ENCODE results near the gene YJEFN3. TPM values are rescaled to one million over a fixed set of nuclear protein-coding genes. Genes with fewer than 3 reads are reported as not detected.

Gene YJEFN3
- total and polyA plus RNA-seq, 10 of the 15 experiments (the other 5 are each of a cell fraction or from before 2014, with no cell fraction given), result 0.05 to 6.9 (median 3.5) TPM

- no TSS peak for BruUV-seq (replicated peaks)
- in situ Hi-C loops (cut with MboI), result loop anchor here (5.0 to 25.0 kb wide), 7 partner anchors 116 to 1511 kb away; partner anchors contain the start of genes GMIP, ZNF66 and ZNF737
- no peak overlapping the region for H3K4me3 ChIP-seq
- H3K4me2 ChIP-seq (ENCODE audit: control insufficient read depth, insufficient read depth), result peak overlapping the region; percentile 57; the same call in 1 of the 2 replicates
- TF ChIP-seq RBBP5 (conservative IDR thresholded peaks at IDR 0.05) (no peak), MEF2A (IDR thresholded peaks at IDR 0.05; ENCODE audit: insufficient read depth, low read depth, low read length) (peak; percentile 65), CREB1 (IDR thresholded peaks at IDR 0.05; ENCODE audit: low read depth) (peak; percentile 44; the same call in 1 of the 2 replicates), KLF5 (IDR thresholded peaks at IDR 0.05; ENCODE audit: partially characterized antibody) (no peak), POLR2A (IDR thresholded peaks at IDR 0.05; ENCODE audit: low read depth, low read length) (peak; percentile 25), ATF7 (IDR thresholded peaks at IDR 0.05; ENCODE audit: low read depth) (peak; percentile 47; the same call in 1 of the 2 replicates), MYC (IDR thresholded peaks at IDR 0.05; ENCODE audit: insufficient read depth, insufficient read length, insufficient replicate concordance, low read length, severe bottlenecking) (no peak), BACH1 (IDR thresholded peaks at IDR 0.05; ENCODE audit: borderline replicate concordance) (no peak), ZBTB11 (CRISPR knock-in tag; IDR thresholded peaks at IDR 0.05) (no peak), ZBED1 (IDR thresholded peaks at IDR 0.05; ENCODE audit: borderline replicate concordance) (peak; percentile 29; the same call in 1 of the 2 replicates), CBFB (IDR thresholded peaks at IDR 0.05; ENCODE audit: low read depth) (no peak), CHD2 (IDR thresholded peaks at IDR 0.05; ENCODE audit: borderline replicate concordance, low read depth, low read length) (peak; percentile 19; the same call in 1 of the 2 replicates), RUNX3 (IDR thresholded peaks at IDR 0.05; ENCODE audit: low read length) (peak; percentile 49; the same call in 1 of the 2 replicates), MEF2B (IDR thresholded peaks at IDR 0.05; ENCODE audit: partially characterized antibody, poor library complexity, severe bottlenecking) (peak; percentile 47), NFYA (IDR thresholded peaks at IDR 0.05; ENCODE audit: borderline replicate concordance, low read depth, low read length) (no peak), EZH2 (IDR thresholded peaks at IDR 0.05; ENCODE audit: borderline replicate concordance, control insufficient read depth, low read depth, low read length) (no peak)
- H4K20me1 ChIP-seq (ENCODE audit: control insufficient read depth, insufficient read depth), result no peaks in the 10 kb centered on the region
- H3K79me2 ChIP-seq (ENCODE audit: control insufficient read depth, insufficient read depth, low read length), result peaks cover 26% of the 10 kb centered on the region
- ATAC-seq, result peak; percentile 13; the same call in 2 of the 3 replicates
- no peaks in the 10 kb centered on the region for H3K9me3 ChIP-seq (replicated peaks; ENCODE audit: control insufficient read depth, insufficient read depth, low read length)
- POLR2A ChIA-PET, result no interaction called here
- no peaks in the 10 kb centered on the region for H3K27me3 ChIP-seq (replicated peaks in 1 of 2; ENCODE audit: control insufficient read depth in 2 of 2, insufficient read depth in 2 of 2, low read length in 1 of 2)
- peak overlapping the region; percentile 8; the same call in 1 of the 2 replicates for H3K9ac ChIP-seq (ENCODE audit: control insufficient read depth, insufficient read depth, low read length)
- FAIRE-seq, result no peak
- no peak overlapping the region for H2AFZ ChIP-seq (ENCODE audit: control insufficient read depth, low read depth, low read length)
- CTCF ChIA-PET, result no interaction called here
- WGBS (ENCODE audit: insufficient coverage, insufficient replicate concordance, low lambda C conversion rate, missing lambda C conversion rate), result 49% methylated on average over 28 of the region's 28 CpGs
- peaks cover 3 to 23% of the 10 kb centered on the region in 2 experiments; a peak in 3 of 4 replicates for H3K36me3 ChIP-seq (ENCODE audit: control insufficient read depth in 2 of 2, insufficient read depth in 2 of 2, low read length in 1 of 2)
- SMC1A ChIA-PET (ENCODE audit: uncharacterized antibody, unreplicated experiment), result no interaction called here
- H3K27ac ChIP-seq (ENCODE audit: control insufficient read depth, insufficient read depth), result peak overlapping the region; percentile 20; the same call in 1 of the 2 replicates
- peaks cover 34% of the 10 kb centered on the region for H3K4me1 ChIP-seq (ENCODE audit: control insufficient read depth, insufficient read depth, low read length)
- intact Hi-C loops (cut with micrococcal nuclease; ENCODE audit: unreplicated experiment), result no loop called here
- RAD21 ChIA-PET (ENCODE audit: unreplicated experiment), result no interaction called here
- DNase-seq (ENCODE audit: low read depth, low spot score), result no peak
Measured at GRCh38 chr19:19526581-19527370, 1.9 kb upstream of the YJEFN3 start.

Data from GM12878 (cell line).